ENCODE results near the gene TSSK6.

Gene TSSK6

GRCh38 chr19:19466201-19466600 is 49.1 kb downstream of the TSSK6 start:
- Histone ChIP-seq H3K9ac (ENCODE audit: low read length) (no peak overlapping the region), H3K36me3 (ENCODE audit: low read length) (peaks cover 42% of the 10 kb centered on the region), H3K4me3 (ENCODE audit: insufficient read depth, low read length, poor library complexity, severe bottlenecking) (no peak overlapping the region), H2AFZ (ENCODE audit: low read depth, low read length, severe bottlenecking) (no peak overlapping the region), H3K4me2 (ENCODE audit: low read depth, low read length, poor library complexity, severe bottlenecking) (no peak overlapping the region), H3K9me2 (replicated peaks; ENCODE audit: insufficient read depth, low read length) (no peaks in the 10 kb centered on the region), H3K27ac (ENCODE audit: low read depth, low read length) (no peak overlapping the region), H3K9me3 (ENCODE audit: insufficient read depth, low read length) (peaks cover 21% of the 10 kb centered on the region; the same call in 1 of the 2 replicates), H3F3A (ENCODE audit: insufficient read depth) (no peaks in the 10 kb centered on the region), H3K79me2 (ENCODE audit: insufficient read depth, low read length) (peaks cover 80% of the 10 kb centered on the region), H4K20me1 (ENCODE audit: low read depth, low read length) (no peaks in the 10 kb centered on the region), H3K27me3 (ENCODE audit: low read length) (no peaks in the 10 kb centered on the region)
- TF ChIP-seq EZH2phosphoT487 (conservative IDR thresholded peaks at IDR 0.05; ENCODE audit: low read length), result no peak
- TF ChIP-seq, protein P1, sequence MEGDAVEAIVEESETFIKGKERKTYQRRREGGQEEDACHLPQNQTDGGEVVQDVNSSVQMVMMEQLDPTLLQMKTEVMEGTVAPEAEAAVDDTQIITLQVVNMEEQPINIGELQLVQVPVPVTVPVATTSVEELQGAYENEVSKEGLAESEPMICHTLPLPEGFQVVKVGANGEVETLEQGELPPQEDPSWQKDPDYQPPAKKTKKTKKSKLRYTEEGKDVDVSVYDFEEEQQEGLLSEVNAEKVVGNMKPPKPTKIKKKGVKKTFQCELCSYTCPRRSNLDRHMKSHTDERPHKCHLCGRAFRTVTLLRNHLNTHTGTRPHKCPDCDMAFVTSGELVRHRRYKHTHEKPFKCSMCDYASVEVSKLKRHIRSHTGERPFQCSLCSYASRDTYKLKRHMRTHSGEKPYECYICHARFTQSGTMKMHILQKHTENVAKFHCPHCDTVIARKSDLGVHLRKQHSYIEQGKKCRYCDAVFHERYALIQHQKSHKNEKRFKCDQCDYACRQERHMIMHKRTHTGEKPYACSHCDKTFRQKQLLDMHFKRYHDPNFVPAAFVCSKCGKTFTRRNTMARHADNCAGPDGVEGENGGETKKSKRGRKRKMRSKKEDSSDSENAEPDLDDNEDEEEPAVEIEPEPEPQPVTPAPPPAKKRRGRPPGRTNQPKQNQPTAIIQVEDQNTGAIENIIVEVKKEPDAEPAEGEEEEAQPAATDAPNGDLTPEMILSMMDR (IDR thresholded peaks at IDR 0.05; ENCODE audit: insufficient read depth, low read length, poor library complexity, severe bottlenecking), result no peak

DNA sequence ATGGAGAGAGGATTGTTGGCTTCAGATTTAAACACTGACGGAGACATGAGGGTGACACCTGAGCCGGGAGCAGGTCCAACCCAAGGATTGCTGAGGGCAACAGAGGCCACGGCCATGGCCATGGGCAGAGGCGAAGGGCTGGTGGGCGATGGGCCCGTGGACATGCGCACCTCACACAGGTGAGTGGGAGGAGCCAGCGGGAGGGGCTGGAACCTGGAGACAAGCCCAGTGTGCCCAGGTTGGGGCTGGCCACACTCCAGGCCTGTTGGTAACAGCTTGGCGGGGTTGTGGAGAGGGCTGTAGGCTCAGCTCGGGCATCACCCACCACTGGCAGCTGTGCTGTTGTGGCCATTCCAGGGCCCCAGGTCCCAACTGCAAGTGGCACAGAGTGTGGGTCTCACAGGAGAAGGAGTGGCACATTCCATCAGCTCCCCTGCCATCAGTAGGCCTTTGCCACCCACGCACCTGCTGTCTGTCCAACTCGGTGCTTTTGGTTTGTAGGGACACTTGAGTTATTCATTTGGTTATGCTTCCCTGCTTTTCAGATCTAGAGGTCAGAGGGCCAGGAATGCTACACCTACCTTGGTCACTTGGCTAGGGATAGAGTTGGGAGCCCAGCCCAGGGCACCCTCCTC is 49.8 kb downstream of the TSSK6 start:
- H3K9me2 ChIP-seq (replicated peaks; ENCODE audit: insufficient read depth, low read length), result no peaks in the 10 kb centered on the region
- H2AFZ ChIP-seq (ENCODE audit: low read depth, low read length, severe bottlenecking), result no peak overlapping the region
- peaks cover 81% of the 10 kb centered on the region for H3K79me2 ChIP-seq (ENCODE audit: insufficient read depth, low read length)
- no peaks in the 10 kb centered on the region for H4K20me1 ChIP-seq (ENCODE audit: low read depth, low read length)
- TF ChIP-seq, protein P1 (IDR thresholded peaks at IDR 0.05; ENCODE audit: insufficient read depth, low read length, poor library complexity, severe bottlenecking), result no peak
- no peak for TF ChIP-seq EZH2phosphoT487 (conservative IDR thresholded peaks at IDR 0.05; ENCODE audit: low read length)
- H3K9me3 ChIP-seq (ENCODE audit: insufficient read depth, low read length), result peaks cover 21% of the 10 kb centered on the region; the same call in 1 of the 2 replicates
- no peak overlapping the region for H3K27ac ChIP-seq (ENCODE audit: low read depth, low read length)
- H3K4me2 ChIP-seq (ENCODE audit: low read depth, low read length, poor library complexity, severe bottlenecking), result no peak overlapping the region
- no peaks in the 10 kb centered on the region for H3F3A ChIP-seq (ENCODE audit: insufficient read depth)
- H3K4me3 ChIP-seq (ENCODE audit: insufficient read depth, low read length, poor library complexity, severe bottlenecking), result no peak overlapping the region
- H3K36me3 ChIP-seq (ENCODE audit: low read length), result peaks cover 42% of the 10 kb centered on the region
- H3K27me3 ChIP-seq (ENCODE audit: low read length), result no peaks in the 10 kb centered on the region
- no peak overlapping the region for H3K9ac ChIP-seq (ENCODE audit: low read length)

DNA sequence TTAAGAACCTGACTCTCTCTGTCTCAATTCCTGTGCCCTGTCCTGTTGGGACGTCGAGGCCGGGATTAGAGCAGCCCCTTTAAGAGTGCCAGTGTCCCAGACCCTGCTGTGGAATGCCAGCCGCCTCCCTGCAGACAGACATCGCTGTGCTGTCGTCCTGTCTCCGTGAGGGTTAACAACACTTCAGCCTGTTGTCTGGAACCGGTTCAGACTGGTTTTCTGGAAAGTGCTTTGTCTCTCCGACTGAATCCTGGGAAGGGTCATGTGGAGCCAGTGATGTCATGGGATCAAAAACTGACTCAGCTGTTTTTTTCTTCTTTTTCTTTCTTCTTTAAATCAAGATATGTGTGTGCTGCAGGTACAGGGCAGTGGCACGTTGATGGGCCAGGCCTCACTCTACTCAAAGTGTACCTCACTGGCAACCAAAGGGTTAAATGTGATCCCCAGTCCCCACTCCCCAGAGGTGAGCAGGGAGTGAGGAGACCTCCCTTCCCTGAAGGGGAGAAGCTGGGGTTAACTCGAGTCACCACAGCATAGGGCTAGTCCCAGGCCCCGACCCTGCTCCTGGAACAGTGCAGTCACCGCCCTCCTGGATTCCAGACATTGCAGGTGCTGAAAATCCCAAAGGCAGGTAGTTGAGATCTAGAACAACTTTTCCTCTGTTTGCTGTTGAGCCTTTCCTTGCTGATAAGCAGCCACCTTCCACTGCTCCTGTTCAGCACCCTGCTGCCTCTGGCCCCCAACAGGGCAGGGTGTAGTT is 50.8 kb downstream of the TSSK6 start:
- H3K9me3 ChIP-seq (ENCODE audit: insufficient read depth, low read length), result peaks cover 21% of the 10 kb centered on the region; the same call in 1 of the 2 replicates
- H3K79me2 ChIP-seq (ENCODE audit: insufficient read depth, low read length), result peaks cover 92% of the 10 kb centered on the region

More for the DNA sequence above, 50.8 kb downstream of the TSSK6 start:
- no peaks in the 10 kb centered on the region for H4K20me1 ChIP-seq (ENCODE audit: low read depth, low read length)
- TF ChIP-seq, protein P1 (IDR thresholded peaks at IDR 0.05; ENCODE audit: insufficient read depth, low read length, poor library complexity, severe bottlenecking), result no peak
- no peak for TF ChIP-seq EZH2phosphoT487 (conservative IDR thresholded peaks at IDR 0.05; ENCODE audit: low read length)
- no peaks in the 10 kb centered on the region for H3K27me3 ChIP-seq (ENCODE audit: low read length)
- 0 out of 2 replicates have a peak, but pooled peaks cover 1% of the 10 kb centered on the region for H3F3A ChIP-seq (ENCODE audit: insufficient read depth)
- H2AFZ ChIP-seq (ENCODE audit: low read depth, low read length, severe bottlenecking), result no peak overlapping the region
- H3K9ac ChIP-seq (ENCODE audit: low read length), result no peak overlapping the region
- no peak overlapping the region for H3K4me2 ChIP-seq (ENCODE audit: low read depth, low read length, poor library complexity, severe bottlenecking)
- no peak overlapping the region for H3K4me3 ChIP-seq (ENCODE audit: insufficient read depth, low read length, poor library complexity, severe bottlenecking)
- peaks cover 42% of the 10 kb centered on the region for H3K36me3 ChIP-seq (ENCODE audit: low read length)
- H3K27ac ChIP-seq (ENCODE audit: low read depth, low read length), result no peak overlapping the region
- no peaks in the 10 kb centered on the region for H3K9me2 ChIP-seq (replicated peaks; ENCODE audit: insufficient read depth, low read length)

Data from SU-DHL-6 (cell line).